Progenitor cell of endocrine pancreas (in vitro differentiated cells): ENCODE results near the gene DENND6B. TPM values are rescaled to one million over a fixed set of nuclear protein-coding genes. Genes with fewer than 3 reads are reported as not detected.

Experiments
- DNase-seq: peaks from one replicate; pipeline ENCODE4 v3.0.0; 2021; ENCODE audit warnings: low spot score; ENCODE audit not compliant: unreplicated experiment
- H3K27ac Mint-ChIP-seq: 2 replicates; pipeline ENCODE4 v1.8.0; 2021; ENCODE audit warnings: mild to moderate bottlenecking, moderate library complexity, mixed read lengths
- H3K27me3 Mint-ChIP-seq: 2 replicates; pipeline ENCODE4 v1.8.0; 2021; ENCODE audit warnings: mixed read lengths
- H3K36me3 Mint-ChIP-seq: 2 replicates; pipeline ENCODE4 v1.8.0; 2022; ENCODE audit warnings: mixed read lengths; ENCODE audit not compliant: insufficient read depth
- H3K4me1 Mint-ChIP-seq: 2 replicates; pipeline ENCODE4 v1.8.0; 2021; ENCODE audit warnings: low read depth, mixed read lengths
- H3K4me3 Mint-ChIP-seq: 2 replicates; pipeline ENCODE4 v1.8.0; 2021; ENCODE audit warnings: low read depth, mild to moderate bottlenecking, moderate library complexity, mixed read lengths
- H3K9me3 Mint-ChIP-seq: 2 replicates; pipeline ENCODE4 v1.8.0; 2021; ENCODE audit warnings: low read depth, mixed read lengths
- total RNA-seq: library from RNA; stranded (reverse); gene quantifications from 2 replicates; pipeline ENCODE4 v1.2.1, GENCODE V29; 2021
- TF ChIP-seq, protein P1 (sequence below): fragments of 200-600 bp; sonication (generic); IDR thresholded peaks from one replicate; pipeline ENCODE4 v1.5.0; 2021; ENCODE audit warnings: antibody characterized with exemption, mild to moderate bottlenecking; ENCODE audit not compliant: unreplicated experiment

The DENND6B gene
- total RNA-seq, 1 donor from 2014 or later: 36.4 TPM

DNA sequence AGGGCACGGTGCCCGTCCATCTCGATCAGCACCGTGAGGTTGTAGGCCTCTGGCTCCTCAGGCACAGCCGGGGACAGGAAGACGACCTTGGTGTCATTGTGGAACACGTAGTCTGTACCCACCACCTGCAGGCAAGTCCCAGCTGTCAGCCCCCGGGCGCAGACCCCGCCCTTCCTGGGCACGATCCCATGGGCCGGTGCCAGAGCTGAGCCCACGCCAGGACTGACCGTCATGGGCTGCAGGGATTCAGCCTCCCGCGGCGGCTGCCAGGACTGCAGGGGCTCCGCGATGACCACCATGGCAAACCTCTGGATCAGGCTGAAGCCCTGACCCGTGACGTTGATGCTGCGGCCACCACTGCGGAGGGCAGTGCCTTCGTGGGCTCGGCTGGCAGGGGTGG is 44.9 kb downstream of the DENND6B start:
- Mint-ChIP-seq H3K9me3 (no peaks in the 10 kb centered on the region), H3K27ac (no peak overlapping the region), H3K27me3 (no peaks in the 10 kb centered on the region), H3K36me3 (peaks cover 13% of the 10 kb centered on the region), H3K4me3 (no peak overlapping the region), H3K4me1 (no peaks in the 10 kb centered on the region)
- no peak for DNase-seq
- TF ChIP-seq, protein P1, sequence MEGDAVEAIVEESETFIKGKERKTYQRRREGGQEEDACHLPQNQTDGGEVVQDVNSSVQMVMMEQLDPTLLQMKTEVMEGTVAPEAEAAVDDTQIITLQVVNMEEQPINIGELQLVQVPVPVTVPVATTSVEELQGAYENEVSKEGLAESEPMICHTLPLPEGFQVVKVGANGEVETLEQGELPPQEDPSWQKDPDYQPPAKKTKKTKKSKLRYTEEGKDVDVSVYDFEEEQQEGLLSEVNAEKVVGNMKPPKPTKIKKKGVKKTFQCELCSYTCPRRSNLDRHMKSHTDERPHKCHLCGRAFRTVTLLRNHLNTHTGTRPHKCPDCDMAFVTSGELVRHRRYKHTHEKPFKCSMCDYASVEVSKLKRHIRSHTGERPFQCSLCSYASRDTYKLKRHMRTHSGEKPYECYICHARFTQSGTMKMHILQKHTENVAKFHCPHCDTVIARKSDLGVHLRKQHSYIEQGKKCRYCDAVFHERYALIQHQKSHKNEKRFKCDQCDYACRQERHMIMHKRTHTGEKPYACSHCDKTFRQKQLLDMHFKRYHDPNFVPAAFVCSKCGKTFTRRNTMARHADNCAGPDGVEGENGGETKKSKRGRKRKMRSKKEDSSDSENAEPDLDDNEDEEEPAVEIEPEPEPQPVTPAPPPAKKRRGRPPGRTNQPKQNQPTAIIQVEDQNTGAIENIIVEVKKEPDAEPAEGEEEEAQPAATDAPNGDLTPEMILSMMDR: no peak

- H3K36me3 Mint-ChIP-seq: peaks cover 13% of the 10 kb centered on the region
- no peak overlapping the region for H3K4me3 Mint-ChIP-seq
- no peak overlapping the region for H3K27ac Mint-ChIP-seq
- DNase-seq: no peak
- no peaks in the 10 kb centered on the region for H3K9me3 Mint-ChIP-seq
- no peaks in the 10 kb centered on the region for H3K4me1 Mint-ChIP-seq
- H3K27me3 Mint-ChIP-seq: no peaks in the 10 kb centered on the region
- TF ChIP-seq, protein P1: no peak
Measured at GRCh38 chr22:50281384-50281760, 45.4 kb downstream of the DENND6B start.

DNA sequence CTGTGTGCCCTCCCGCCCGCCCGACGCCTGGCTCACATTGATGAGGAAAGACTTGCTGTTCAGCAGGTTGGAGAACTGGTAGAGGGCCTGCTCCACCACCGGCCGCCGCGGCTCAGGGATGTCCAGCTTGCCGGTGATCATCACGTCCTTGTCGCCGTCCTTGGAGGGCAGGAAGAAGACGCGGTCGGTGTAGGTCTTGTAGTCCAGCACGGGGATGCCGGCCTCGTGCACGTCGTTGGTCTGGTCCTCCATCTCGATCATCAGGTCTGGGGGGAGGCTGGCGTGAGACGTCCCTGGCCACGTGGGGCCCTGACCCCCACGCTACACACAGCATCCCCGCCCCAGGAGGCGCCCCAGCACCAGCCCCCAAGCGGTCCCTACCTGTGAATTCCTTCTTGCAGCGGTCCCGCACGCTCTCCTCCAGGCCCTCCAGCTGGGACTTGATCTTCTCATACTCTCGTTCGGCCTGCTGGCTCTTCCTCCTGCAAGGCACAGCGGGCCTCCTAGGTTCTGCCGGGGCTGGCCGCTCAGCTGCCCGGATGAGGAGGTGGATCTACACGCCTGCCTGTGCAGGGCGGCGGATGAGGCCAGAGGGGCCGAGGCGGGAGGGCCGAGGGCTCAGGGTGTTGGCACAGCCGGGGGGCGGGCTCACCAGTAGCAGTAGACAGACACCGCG is 46.0 kb downstream of the DENND6B start:
- Mint-ChIP-seq H3K4me1 (no peaks in the 10 kb centered on the region), H3K4me3 (no peak overlapping the region), H3K9me3 (no peaks in the 10 kb centered on the region), H3K27ac (no peak overlapping the region), H3K36me3 (peaks cover 13% of the 10 kb centered on the region), H3K27me3 (no peaks in the 10 kb centered on the region)
- TF ChIP-seq, protein P1: no peak
- no peak for DNase-seq

GRCh38 chr22:50280022-50280707 is 46.6 kb downstream of the DENND6B start:
- H3K4me1 Mint-ChIP-seq: no peaks in the 10 kb centered on the region
- H3K27ac Mint-ChIP-seq: no peak overlapping the region
- no peak overlapping the region for H3K4me3 Mint-ChIP-seq
- no peaks in the 10 kb centered on the region for H3K27me3 Mint-ChIP-seq
- DNase-seq: no peak
- peaks cover 14% of the 10 kb centered on the region for H3K36me3 Mint-ChIP-seq
- no peaks in the 10 kb centered on the region for H3K9me3 Mint-ChIP-seq
- TF ChIP-seq, protein P1: no peak

GRCh38 chr22:50278956-50279619 is 47.7 kb downstream of the DENND6B start:
- TF ChIP-seq, protein P1: no peak
- Mint-ChIP-seq H3K36me3 (peaks cover 12% of the 10 kb centered on the region), H3K27me3 (no peaks in the 10 kb centered on the region), H3K4me1 (no peaks in the 10 kb centered on the region), H3K4me3 (no peak overlapping the region), H3K27ac (no peak overlapping the region), H3K9me3 (no peaks in the 10 kb centered on the region)
- no peak for DNase-seq
